KMS-11 (cell line): ENCODE measurements around the gene CCND2.

Experiments used
- H2AFZ ChIP-seq: fragments of 200-600 bp; sonication (generic); 2 replicates; pipeline ENCODE4 v1.6.1; 2016; ENCODE audit warnings: antibody characterized with exemption, mixed run types, low read depth
- H3K27ac ChIP-seq: fragments of 200-600 bp; sonication (generic); 2 replicates; pipeline ENCODE4 v1.6.1; 2016; ENCODE audit warnings: mild to moderate bottlenecking, mixed run types
- H3K27me3 ChIP-seq: fragments of 200-600 bp; sonication (generic); 2 replicates; pipeline ENCODE4 v1.6.1; 2017; ENCODE audit warnings: mild to moderate bottlenecking, low read depth, mixed run types, moderate library complexity; ENCODE audit not compliant: insufficient read depth
- H3K36me3 ChIP-seq: fragments of 200-600 bp; sonication (generic); 2 replicates; pipeline ENCODE4 v1.6.1; 2017; ENCODE audit warnings: mild to moderate bottlenecking, mixed run types; ENCODE audit not compliant: insufficient read depth
- H3K4me1 ChIP-seq: fragments of 200-600 bp; sonication (generic); 2 replicates; pipeline ENCODE4 v1.6.1; 2016; ENCODE audit warnings: mild to moderate bottlenecking, low read depth, mixed run types; ENCODE audit not compliant: poor library complexity, severe bottlenecking
- H3K4me2 ChIP-seq: fragments of 200-600 bp; sonication (generic); 2 replicates; pipeline ENCODE4 v1.7.0; 2016; ENCODE audit warnings: mild to moderate bottlenecking, mixed run types
- H3K4me3 ChIP-seq: fragments of 200-600 bp; sonication (generic); IDR thresholded peaks from 2 replicates; pipeline ENCODE4 v1.6.1; 2017; ENCODE audit warnings: low read depth, low read length, mixed read lengths; ENCODE audit not compliant: insufficient read depth
- H3K79me2 ChIP-seq: fragments of 200-600 bp; sonication (generic); 2 replicates; pipeline ENCODE4 v1.6.1; 2016; ENCODE audit warnings: low read depth, mixed run types; ENCODE audit not compliant: insufficient read depth
- H3K9ac ChIP-seq: fragments of 200-600 bp; sonication (generic); 2 replicates; pipeline ENCODE4 v1.6.1; 2016; ENCODE audit warnings: mild to moderate bottlenecking, mixed run types
- H4K20me1 ChIP-seq: fragments of 200-600 bp; sonication (generic); 2 replicates; pipeline ENCODE4 v1.6.1; 2016; ENCODE audit warnings: mild to moderate bottlenecking, mixed run types; ENCODE audit not compliant: insufficient read depth
- CTCF ChIP-seq: fragments of 200-600 bp; sonication (generic); conservative IDR thresholded peaks from 2 replicates; pipeline ENCODE4 v1.6.1; 2017; ENCODE audit warnings: low read depth, mild to moderate bottlenecking, antibody characterized with exemption, low read length, moderate library complexity, mixed read lengths

Gene CCND2

DNA sequence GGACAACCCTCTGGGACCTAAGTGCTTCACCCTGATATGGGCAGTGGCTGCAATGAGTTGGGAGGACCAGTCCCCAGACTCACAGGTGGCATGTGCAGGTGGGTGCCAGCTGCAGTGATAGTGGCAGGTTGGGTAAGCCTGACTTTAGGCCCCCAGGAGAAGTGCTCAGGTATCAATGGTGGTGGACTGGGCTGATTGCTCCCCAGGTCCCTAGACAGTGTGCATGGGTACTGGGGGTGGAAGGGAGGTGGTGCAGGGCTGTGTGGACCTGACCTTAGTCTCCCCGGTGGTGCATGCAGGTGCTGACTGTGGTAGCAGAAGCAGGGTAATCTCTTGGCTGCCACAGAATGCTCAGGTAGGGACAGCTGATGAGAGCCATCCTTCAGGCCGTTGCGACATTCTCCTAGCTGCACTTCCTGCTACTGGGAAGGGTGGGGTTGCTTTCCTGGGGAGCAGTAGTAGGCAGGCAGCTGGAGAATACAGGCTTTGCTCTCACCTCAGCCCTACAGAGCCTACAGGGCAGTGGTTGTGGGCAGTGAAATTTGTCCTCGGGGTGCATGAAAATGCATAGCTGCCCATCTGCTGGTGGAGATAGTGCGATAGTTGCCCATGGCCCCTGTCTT, 33.3 kb upstream of the CCND2 start:
- TF ChIP-seq CTCF: no peak
- H3K4me3 ChIP-seq: no peak overlapping the region
- H3K27me3 ChIP-seq: no peaks in the 10 kb centered on the region
- no peaks in the 10 kb centered on the region for H3K79me2 ChIP-seq
- H3K4me1 ChIP-seq: peaks cover 12% of the 10 kb centered on the region
- no peak overlapping the region for H3K27ac ChIP-seq
- no peaks in the 10 kb centered on the region for H3K36me3 ChIP-seq
- no peaks in the 10 kb centered on the region for H4K20me1 ChIP-seq
- H3K4me2 ChIP-seq: no peak overlapping the region
- H3K9ac ChIP-seq: no peak overlapping the region
- H2AFZ ChIP-seq: no peak overlapping the region

GRCh38 chr12:4240981-4241380, 32.6 kb upstream of the CCND2 start:
- no peak overlapping the region for H3K4me3 ChIP-seq
- H3K36me3 ChIP-seq: no peaks in the 10 kb centered on the region
- H4K20me1 ChIP-seq: no peaks in the 10 kb centered on the region
- H3K27me3 ChIP-seq: no peaks in the 10 kb centered on the region
- no peak overlapping the region for H2AFZ ChIP-seq
- H3K79me2 ChIP-seq: no peaks in the 10 kb centered on the region
- H3K4me2 ChIP-seq: no peak overlapping the region
- no peak overlapping the region for H3K27ac ChIP-seq
- peaks cover 19% of the 10 kb centered on the region for H3K4me1 ChIP-seq
- TF ChIP-seq CTCF: no peak
- H3K9ac ChIP-seq: no peak overlapping the region

GRCh38 chr12:4241592-4241991, 32.0 kb upstream of the CCND2 start:
- H3K4me3 ChIP-seq: no peak overlapping the region
- H3K36me3 ChIP-seq: no peaks in the 10 kb centered on the region
- H2AFZ ChIP-seq: no peak overlapping the region
- H3K27ac ChIP-seq: no peak overlapping the region
- no peaks in the 10 kb centered on the region for H3K79me2 ChIP-seq
- H3K27me3 ChIP-seq: no peaks in the 10 kb centered on the region
- TF ChIP-seq CTCF: no peak
- peaks cover 25% of the 10 kb centered on the region for H3K4me1 ChIP-seq
- H3K9ac ChIP-seq: no peak overlapping the region
- H4K20me1 ChIP-seq: no peaks in the 10 kb centered on the region
- no peak overlapping the region for H3K4me2 ChIP-seq

DNA sequence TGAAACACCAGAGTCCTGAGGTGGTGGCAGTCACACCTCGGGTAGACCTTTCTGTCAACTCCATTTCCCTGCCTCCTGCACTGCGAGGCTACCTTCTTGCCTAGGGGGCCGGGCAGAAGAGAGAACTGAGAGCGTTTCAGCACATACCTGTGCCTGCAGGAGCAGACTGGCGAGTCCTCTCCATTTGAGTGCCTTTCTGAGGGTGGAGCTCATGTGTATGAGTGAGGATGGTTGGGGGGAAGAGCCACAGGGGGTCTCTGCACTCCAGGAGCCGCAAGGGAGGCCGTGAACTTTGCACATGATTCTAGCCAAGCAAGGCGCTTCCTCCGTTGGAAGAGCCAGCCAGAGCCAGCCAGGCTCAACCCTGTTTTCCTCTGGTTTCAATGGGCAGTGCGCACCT, 31.0 kb upstream of the CCND2 start:
- no peak overlapping the region for H3K9ac ChIP-seq
- peaks cover 30% of the 10 kb centered on the region for H3K4me1 ChIP-seq
- H3K4me3 ChIP-seq: no peak overlapping the region
- no peaks in the 10 kb centered on the region for H4K20me1 ChIP-seq
- no peaks in the 10 kb centered on the region for H3K27me3 ChIP-seq
- H3K27ac ChIP-seq: no peak overlapping the region
- no peak for TF ChIP-seq CTCF
- no peak overlapping the region for H2AFZ ChIP-seq
- H3K79me2 ChIP-seq: no peaks in the 10 kb centered on the region
- H3K4me2 ChIP-seq: no peak overlapping the region
- H3K36me3 ChIP-seq: no peaks in the 10 kb centered on the region
